Measurements from ENCODE around the gene RNF168. TPM values are rescaled to one million over a fixed set of nuclear protein-coding genes. Genes with fewer than 3 reads are reported as not detected.
"Not testable (repeated sequence)": the region's sequence is repeated elsewhere in the genome, so short reads cannot be mapped to it uniquely, and the experiment has no call there.

Gene RNF168
- total and polyA plus RNA-seq, 8 donors: 3.2 to 10.8 (median 6.5) TPM

DNA sequence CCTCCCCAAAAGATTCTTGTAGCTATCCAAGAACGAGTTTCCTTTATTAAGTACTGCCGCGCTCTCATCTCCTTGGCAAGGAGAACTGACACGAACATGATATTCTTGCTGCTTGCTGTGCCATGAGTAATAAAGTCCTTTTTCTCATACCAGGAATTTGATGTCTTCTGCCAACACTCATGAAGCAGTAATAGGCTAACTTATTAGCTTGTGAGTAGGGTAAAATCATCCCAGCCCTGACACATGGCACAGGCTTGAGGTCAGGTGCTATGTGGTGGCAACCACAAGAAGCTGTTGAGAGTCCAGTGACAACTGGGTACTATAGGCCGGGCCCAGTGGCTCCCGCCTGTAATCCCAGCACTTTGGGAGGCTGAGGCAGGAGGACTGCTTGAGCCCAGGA lies 48.6 kb downstream of the RNF168 start:
- TF ChIP-seq, protein P1, sequence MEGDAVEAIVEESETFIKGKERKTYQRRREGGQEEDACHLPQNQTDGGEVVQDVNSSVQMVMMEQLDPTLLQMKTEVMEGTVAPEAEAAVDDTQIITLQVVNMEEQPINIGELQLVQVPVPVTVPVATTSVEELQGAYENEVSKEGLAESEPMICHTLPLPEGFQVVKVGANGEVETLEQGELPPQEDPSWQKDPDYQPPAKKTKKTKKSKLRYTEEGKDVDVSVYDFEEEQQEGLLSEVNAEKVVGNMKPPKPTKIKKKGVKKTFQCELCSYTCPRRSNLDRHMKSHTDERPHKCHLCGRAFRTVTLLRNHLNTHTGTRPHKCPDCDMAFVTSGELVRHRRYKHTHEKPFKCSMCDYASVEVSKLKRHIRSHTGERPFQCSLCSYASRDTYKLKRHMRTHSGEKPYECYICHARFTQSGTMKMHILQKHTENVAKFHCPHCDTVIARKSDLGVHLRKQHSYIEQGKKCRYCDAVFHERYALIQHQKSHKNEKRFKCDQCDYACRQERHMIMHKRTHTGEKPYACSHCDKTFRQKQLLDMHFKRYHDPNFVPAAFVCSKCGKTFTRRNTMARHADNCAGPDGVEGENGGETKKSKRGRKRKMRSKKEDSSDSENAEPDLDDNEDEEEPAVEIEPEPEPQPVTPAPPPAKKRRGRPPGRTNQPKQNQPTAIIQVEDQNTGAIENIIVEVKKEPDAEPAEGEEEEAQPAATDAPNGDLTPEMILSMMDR (IDR thresholded peaks at IDR 0.05): no peak
- Histone ChIP-seq H3K36me3 (no peaks in the 10 kb centered on the region), H3K27ac (no peak overlapping the region), H3K27me3 (no peaks in the 10 kb centered on the region), H3K9me3 (no peaks in the 10 kb centered on the region), H3K4me3 (no peak overlapping the region), H3K4me1 (no peaks in the 10 kb centered on the region)
- DNase-seq: no peak
- no peak for ATAC-seq
- FAIRE-seq: no peak
- WGBS, 2 donors: 91 to 95% methylated on average over 6 of the region's 6 CpGs
- intact Hi-C loops (cut with DNase I): no loop called here

GRCh38 chr3:196445391-196445790 lies 58.2 kb downstream of the RNF168 start:
- H3K9me3 ChIP-seq; H3K36me3 ChIP-seq; H3K27ac ChIP-seq; DNase-seq; H3K4me3 ChIP-seq; H3K27me3 ChIP-seq; intact Hi-C loops (cut with DNase I); H3K4me1 ChIP-seq; FAIRE-seq: not testable (repeated sequence)
- ATAC-seq: peak in 1 of 4 donors; percentile 29
- WGBS, 2 donors: 75 to 82% methylated on average over 7 of the region's 7 CpGs

- DNase-seq: no peak
- TF ChIP-seq, protein P1 (IDR thresholded peaks at IDR 0.05): no peak
Measured at GRCh38 chr3:196444500-196444894, 59.1 kb downstream of the RNF168 start.

GRCh38 chr3:196440696-196441095 lies 62.9 kb downstream of the RNF168 start:
- 50 to 56% methylated on average over 3 of the region's 3 CpGs for WGBS, 2 donors
- Histone ChIP-seq H3K36me3 (no peaks in the 10 kb centered on the region), H3K4me3 (no peak overlapping the region), H3K4me1 (no peaks in the 10 kb centered on the region), H3K9me3 (no peaks in the 10 kb centered on the region), H3K27me3 (no peaks in the 10 kb centered on the region), H3K27ac (no peak overlapping the region)
- ATAC-seq (no peak), FAIRE-seq (no peak), DNase-seq (no peak)
- TF ChIP-seq, protein P1 (IDR thresholded peaks at IDR 0.05): no peak
- intact Hi-C loops (cut with DNase I): no loop called here

More at GRCh38 chr3:196444500-196444894, 59.1 kb downstream of the RNF168 start:
- Histone ChIP-seq H3K27me3 (no peaks in the 10 kb centered on the region), H3K4me3 (no peak overlapping the region), H3K36me3 (no peaks in the 10 kb centered on the region), H3K9me3 (no peaks in the 10 kb centered on the region), H3K4me1 (no peaks in the 10 kb centered on the region), H3K27ac (no peak overlapping the region)
- no peak for FAIRE-seq
- intact Hi-C loops (cut with DNase I): no loop called here
- no peak for ATAC-seq
- 66 to 73% methylated on average over 2 of the region's 2 CpGs for WGBS, 2 donors

DNA sequence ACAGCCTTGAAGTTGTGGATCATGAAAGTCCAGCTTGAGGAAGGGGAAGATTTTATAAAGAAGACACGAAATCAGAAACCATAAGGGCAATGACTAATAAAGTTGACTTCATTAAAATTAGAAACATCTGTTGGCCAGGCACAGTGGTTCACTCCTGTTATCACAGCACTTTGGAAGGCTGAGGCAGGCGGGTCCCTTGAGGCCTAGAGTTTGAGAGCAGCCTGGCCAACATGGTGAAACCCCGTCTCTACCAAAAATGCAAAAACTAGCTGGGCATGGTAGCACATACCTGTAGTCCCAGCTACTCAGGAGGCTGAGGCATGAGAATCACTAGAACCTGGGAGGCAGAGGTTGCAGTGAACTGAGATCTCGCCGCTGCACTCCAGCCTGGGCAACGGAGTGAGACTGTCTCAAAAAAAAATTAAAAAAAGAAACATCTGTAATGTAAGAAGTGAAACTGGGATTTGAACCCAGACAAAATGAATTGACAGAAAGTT lies 63.5 kb downstream of the RNF168 start:
- Histone ChIP-seq H3K27ac (no peak overlapping the region), H3K4me1 (no peaks in the 10 kb centered on the region), H3K27me3 (no peaks in the 10 kb centered on the region), H3K4me3 (no peak overlapping the region), H3K36me3 (no peaks in the 10 kb centered on the region), H3K9me3 (no peaks in the 10 kb centered on the region)
- WGBS, 2 donors: 84 to 88% methylated on average over 6 of the region's 6 CpGs
- TF ChIP-seq, protein P1 (IDR thresholded peaks at IDR 0.05): no peak
- no peak for DNase-seq
- intact Hi-C loops (cut with DNase I): no loop called here
- FAIRE-seq: no peak
- no peak for ATAC-seq

Data from pancreas (tissue), 10 donors.